ENCODE measurements around the gene ZNF532. TPM values are rescaled to one million over a fixed set of nuclear protein-coding genes. Genes with fewer than 3 reads are reported as not detected.

The ZNF532 gene
- total and polyA plus RNA-seq, 8 donors, result 56.2 to 153 (median 142) TPM

- no peak for ATAC-seq
- H3K9me3 ChIP-seq, result no peaks in the 10 kb centered on the region
- intact Hi-C loops (cut with DNase I), result no loop called here
- DNase-seq, result no peak
- no peak for TF ChIP-seq CTCF (IDR thresholded peaks at IDR 0.05)
- H3K27me3 ChIP-seq, result no peaks in the 10 kb centered on the region
- peaks cover 4 to 38% of the 10 kb centered on the region in 2 donors for H3K36me3 ChIP-seq
- no peak overlapping the region for H3K4me3 ChIP-seq
- no peak overlapping the region for H3K27ac ChIP-seq
- peaks cover 3 to 5% of the 10 kb centered on the region in 2 donors for H3K4me1 ChIP-seq
Measured at GRCh38 chr18:58977801-58978200, 113.1 kb downstream of the ZNF532 start.

- Histone ChIP-seq H3K4me3 (no peak overlapping the region), H3K27me3 (no peaks in the 10 kb centered on the region)
Measured at GRCh38 chr18:58978916-58979315, 114.2 kb downstream of the ZNF532 start.

DNA sequence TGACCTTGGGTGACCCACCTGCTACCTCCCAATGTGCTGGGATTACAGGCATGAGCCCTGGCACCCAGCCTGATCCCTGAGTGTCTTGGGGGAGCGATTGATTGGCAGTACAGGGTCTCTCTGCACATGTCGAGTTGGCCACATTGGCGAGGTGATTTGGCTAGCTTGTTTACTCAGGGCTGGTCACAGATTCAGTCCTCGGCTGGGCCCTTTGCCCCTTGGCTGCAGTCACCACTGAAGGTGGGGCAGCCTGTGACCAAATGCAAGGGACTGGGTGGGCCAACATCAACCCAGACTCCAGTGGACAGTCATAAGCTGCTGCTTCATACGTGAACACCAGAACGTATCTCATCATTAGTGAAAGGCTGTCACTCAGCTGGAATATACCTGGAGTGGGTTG is 114.9 kb downstream of the ZNF532 start:
- Histone ChIP-seq H3K9me3 (no peaks in the 10 kb centered on the region), H3K36me3 (peaks cover 4 to 53% of the 10 kb centered on the region in 2 donors), H3K27ac (no peak overlapping the region), H3K4me3 (no peak overlapping the region), H3K27me3 (no peaks in the 10 kb centered on the region), H3K4me1 (peaks cover 3 to 5% of the 10 kb centered on the region in 2 donors)
- no peak for TF ChIP-seq CTCF (IDR thresholded peaks at IDR 0.05)
- intact Hi-C loops (cut with DNase I), result no loop called here
- ATAC-seq, result no peak
- DNase-seq, result no peak

More at GRCh38 chr18:58978916-58979315, 114.2 kb downstream of the ZNF532 start:
- Histone ChIP-seq H3K36me3 (peaks cover 4 to 49% of the 10 kb centered on the region in 2 donors), H3K9me3 (no peaks in the 10 kb centered on the region), H3K4me1 (peaks cover 3 to 5% of the 10 kb centered on the region in 2 donors), H3K27ac (no peak overlapping the region)
- no peak for ATAC-seq
- no peak for DNase-seq
- intact Hi-C loops (cut with DNase I), result no loop called here
- TF ChIP-seq CTCF (IDR thresholded peaks at IDR 0.05), result no peak

DNA sequence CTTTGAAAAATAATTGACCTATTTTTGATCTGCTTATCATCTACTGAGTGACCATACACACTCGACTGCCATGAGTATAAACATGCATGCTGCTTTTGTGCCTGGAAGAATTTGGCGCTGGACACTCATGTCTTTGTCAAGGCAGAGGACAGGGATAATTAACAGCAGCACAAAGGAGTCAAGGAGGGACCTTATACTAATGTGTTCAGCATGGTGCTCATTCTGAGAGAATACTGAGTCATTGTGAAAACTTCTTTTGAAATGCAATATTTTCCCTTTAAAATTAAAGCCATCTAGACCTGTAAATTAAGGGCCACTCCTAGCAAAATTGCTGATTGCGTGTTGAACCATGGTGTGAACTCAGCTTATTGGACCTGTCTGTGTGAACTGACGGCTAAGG is 116.3 kb downstream of the ZNF532 start:
- H3K27ac ChIP-seq, result no peak overlapping the region
- intact Hi-C loops (cut with DNase I), result no loop called here
- H3K4me1 ChIP-seq, result peaks cover 0 to 2% of the 10 kb centered on the region in 2 donors
- H3K9me3 ChIP-seq, result no peaks in the 10 kb centered on the region
- peaks cover 4 to 53% of the 10 kb centered on the region in 2 donors for H3K36me3 ChIP-seq
- ATAC-seq (no peak), DNase-seq (no peak)
- H3K4me3 ChIP-seq, result no peak overlapping the region
- no peak for TF ChIP-seq CTCF (IDR thresholded peaks at IDR 0.05)
- no peaks in the 10 kb centered on the region for H3K27me3 ChIP-seq

DNA sequence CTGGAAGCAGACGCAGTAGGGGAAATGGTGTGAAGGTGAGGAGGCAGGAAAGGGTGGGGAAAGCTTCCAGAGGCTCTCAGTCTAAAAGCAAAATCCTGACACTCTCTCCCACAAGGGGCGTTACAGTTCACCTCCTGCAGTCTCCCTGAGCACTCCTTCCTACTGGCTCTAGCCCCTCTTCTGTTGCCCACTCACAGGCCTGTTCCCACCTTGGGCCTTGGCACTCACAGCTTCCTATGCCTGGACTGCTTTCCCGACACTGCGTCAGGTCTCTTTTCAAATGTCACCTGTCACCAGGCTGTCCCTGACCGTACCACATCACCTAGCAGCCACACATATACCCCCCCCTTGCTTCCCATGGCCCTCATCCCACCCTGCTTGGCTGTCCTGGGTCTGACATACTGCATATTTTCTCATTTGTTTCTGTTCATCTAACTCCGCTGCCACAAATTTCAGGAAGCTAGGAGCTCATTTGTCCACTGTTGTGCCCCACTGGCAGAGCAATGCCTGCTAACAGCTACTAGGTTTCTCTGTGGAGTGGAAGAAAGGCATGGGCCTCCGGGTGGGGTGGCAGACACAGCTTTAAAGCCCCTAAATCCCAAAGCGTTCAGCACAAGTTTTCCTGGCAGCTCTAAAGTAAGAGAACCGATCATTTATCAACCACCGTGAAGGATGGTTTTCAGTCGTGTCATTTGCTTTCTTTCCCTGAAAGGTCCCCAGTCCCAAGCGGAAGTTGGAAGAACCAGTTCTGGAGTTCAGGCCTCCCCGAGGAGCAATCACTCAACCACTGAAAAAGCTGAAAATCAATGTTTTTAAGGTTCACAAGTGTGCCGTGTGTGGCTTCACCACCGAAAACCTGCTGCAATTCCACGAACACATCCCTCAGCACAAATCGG is 118.8 kb downstream of the ZNF532 start:
- Histone ChIP-seq H3K27me3 (no peaks in the 10 kb centered on the region), H3K27ac (no peak overlapping the region), H3K36me3 (peaks cover 4 to 53% of the 10 kb centered on the region in 2 donors), H3K4me3 (no peak overlapping the region), H3K4me1 (no peaks in the 10 kb centered on the region), H3K9me3 (no peaks in the 10 kb centered on the region)
- ATAC-seq (no peak), DNase-seq (no peak)
- TF ChIP-seq CTCF (IDR thresholded peaks at IDR 0.05), result no peak
- intact Hi-C loops (cut with DNase I), result no loop called here

Measured in left lung (tissue), 10 donors.